ENCODE results near the gene LRRC3. TPM values are rescaled to one million over a fixed set of nuclear protein-coding genes. Genes with fewer than 3 reads are reported as not detected.

Gene LRRC3
- total RNA-seq, 1 donor from 2014 or later: 4.0 TPM

DNA sequence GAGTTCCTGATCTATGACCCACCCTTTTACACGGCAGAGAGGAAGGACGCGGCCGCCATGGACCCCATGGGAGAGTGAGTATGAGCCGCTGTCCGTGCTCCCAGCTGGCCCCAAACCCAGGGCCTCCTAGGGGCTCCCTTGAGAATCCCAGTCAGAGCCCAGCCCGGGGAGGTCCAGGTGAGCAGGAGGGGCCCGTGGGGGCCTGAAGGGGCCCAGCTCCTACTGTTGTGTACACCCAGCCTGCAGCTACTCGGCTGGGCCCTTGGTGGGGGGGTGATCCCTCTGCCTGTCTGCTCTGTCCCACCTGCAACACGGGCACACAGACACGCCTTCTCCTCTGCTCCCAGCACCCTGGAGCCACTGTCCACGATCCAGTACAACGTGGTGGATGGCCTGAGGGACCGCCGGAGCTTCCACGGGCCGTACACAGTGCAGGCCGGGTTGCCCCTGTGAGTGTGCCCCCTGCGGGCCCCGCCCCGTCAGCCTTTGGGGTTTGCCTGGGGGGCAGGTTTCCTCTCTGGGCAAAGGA, 28.6 kb upstream of the LRRC3 start:
- peaks cover 6% of the 10 kb centered on the region for H3K27me3 ChIP-seq (ENCODE audit: low read depth)
- no peak for TF ChIP-seq CTCF (IDR thresholded peaks at IDR 0.05)
- peak in 1 of 2 donors; percentile 44 for ATAC-seq
- no peak overlapping the region for H3K27ac ChIP-seq
- no peak overlapping the region for H3K4me3 ChIP-seq
- no peak for DNase-seq
- intact Hi-C loops (cut with DNase I): no loop called here
- H3K9me3 ChIP-seq: peaks cover 10% of the 10 kb centered on the region
- no peaks in the 10 kb centered on the region for H3K4me1 ChIP-seq
- no peaks in the 10 kb centered on the region for H3K36me3 ChIP-seq

- no peak overlapping the region for H3K4me3 ChIP-seq
- H3K9me3 ChIP-seq: peaks cover 10% of the 10 kb centered on the region
- H3K27me3 ChIP-seq (ENCODE audit: low read depth): peaks cover 6% of the 10 kb centered on the region
- no peak overlapping the region for H3K27ac ChIP-seq
- ATAC-seq (peak in 1 of 2 donors; percentile 14), DNase-seq (peak; percentile 45)
- no peak for TF ChIP-seq CTCF (IDR thresholded peaks at IDR 0.05)
- intact Hi-C loops (cut with DNase I): no loop called here
- H3K4me1 ChIP-seq: no peaks in the 10 kb centered on the region
- H3K36me3 ChIP-seq: no peaks in the 10 kb centered on the region
These were observed 27.8 kb upstream of the LRRC3 start for GRCh38 chr21:44427241-44428120.

- Histone ChIP-seq H3K36me3 (no peaks in the 10 kb centered on the region), H3K27ac (no peak overlapping the region), H3K4me1 (no peaks in the 10 kb centered on the region), H3K4me3 (no peak overlapping the region), H3K9me3 (peaks cover 10% of the 10 kb centered on the region), H3K27me3 (ENCODE audit: low read depth) (peaks cover 6% of the 10 kb centered on the region)
- no peak for TF ChIP-seq CTCF (IDR thresholded peaks at IDR 0.05)
- intact Hi-C loops (cut with DNase I): no loop called here
- DNase-seq (peak; percentile 54), ATAC-seq (peak in 1 of 2 donors; percentile 45)
These were observed 26.9 kb upstream of the LRRC3 start for GRCh38 chr21:44428281-44428960.

GRCh38 chr21:44429894-44430293, 25.4 kb upstream of the LRRC3 start:
- no peak for TF ChIP-seq CTCF (IDR thresholded peaks at IDR 0.05)
- intact Hi-C loops (cut with DNase I): no loop called here
- no peak for DNase-seq

GRCh38 chr21:44431300-44431699, 24.0 kb upstream of the LRRC3 start:
- intact Hi-C loops (cut with DNase I): no loop called here

More at GRCh38 chr21:44429894-44430293, 25.4 kb upstream of the LRRC3 start:
- Histone ChIP-seq H3K27ac (no peak overlapping the region), H3K4me3 (no peak overlapping the region), H3K27me3 (ENCODE audit: low read depth) (peaks cover 6% of the 10 kb centered on the region), H3K36me3 (no peaks in the 10 kb centered on the region), H3K9me3 (peaks cover 10% of the 10 kb centered on the region), H3K4me1 (no peaks in the 10 kb centered on the region)
- ATAC-seq: no peak

More at GRCh38 chr21:44431300-44431699, 24.0 kb upstream of the LRRC3 start:
- H3K9me3 ChIP-seq: peaks cover 10% of the 10 kb centered on the region
- H3K36me3 ChIP-seq: no peaks in the 10 kb centered on the region
- H3K4me1 ChIP-seq: no peaks in the 10 kb centered on the region
- H3K27me3 ChIP-seq (ENCODE audit: low read depth): no peaks in the 10 kb centered on the region
- no peak for ATAC-seq
- no peak overlapping the region for H3K4me3 ChIP-seq
- DNase-seq: no peak
- TF ChIP-seq CTCF (IDR thresholded peaks at IDR 0.05): no peak
- H3K27ac ChIP-seq: no peak overlapping the region
